ENCODE results near the gene PIK3R6. TPM values are rescaled to one million over a fixed set of nuclear protein-coding genes. Genes with fewer than 3 reads are reported as not detected.
A peak's percentile ranks its signal among the peaks of the same experiment; 100 is the strongest.

PIK3R6 gene
- total and polyA plus RNA-seq, 4 experiments from 2014 or later: 0.13 to 0.47 (median 0.21) TPM

DNA sequence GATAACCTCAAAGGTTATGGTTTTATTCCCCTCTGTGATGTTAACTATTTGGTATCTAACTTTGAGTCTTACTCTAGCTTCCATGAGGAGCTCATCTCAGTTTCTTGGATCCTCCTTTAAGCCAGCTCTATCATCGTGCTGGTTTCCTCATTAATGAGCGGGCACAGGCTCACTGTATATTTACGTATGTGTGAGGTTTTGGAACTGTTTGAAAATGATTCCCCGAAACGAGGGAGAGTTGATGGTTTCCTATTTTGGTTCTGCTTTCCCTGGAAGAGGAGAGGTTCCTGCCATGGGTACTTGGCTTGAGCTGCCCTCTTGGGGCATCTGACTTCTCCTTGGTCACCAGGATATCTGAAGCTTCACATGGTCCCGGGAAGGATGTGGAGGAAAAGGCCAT lies 32.7 kb upstream of the PIK3R6 start:
- ChIA-PET POLR2A (ENCODE audit: partially characterized antibody) (interaction anchor here (0.9 to 5.9 kb wide), 9 partner anchors 8 to 63 kb away, joined by 3 to 89 read pairs (median 6); partner anchors contain the start of gene PIK3R5), CTCF (ENCODE audit: partially characterized antibody) (interaction anchor here (0.8 to 5.7 kb wide), 9 partner anchors 10 to 160 kb away, joined by 3 to 39 read pairs (median 8); partner anchors contain the start of gene PIK3R5)
- no peak for DNase-seq
- Histone ChIP-seq H3K27me3 (ENCODE audit: insufficient read depth, low read length) (no peaks in the 10 kb centered on the region), H3K27ac (ENCODE audit: low read depth, low read length) (peak overlapping the region; percentile 82), H3K9me3 (ENCODE audit: control insufficient read depth in 1 of 2, low read length in 2 of 2) (no peaks in the 10 kb centered on the region), H3K4me3 (ENCODE audit: low read length in 2 of 2) (no peak overlapping the region), H3K4me1 (ENCODE audit: insufficient read depth, low read length) (peaks cover 66% of the 10 kb centered on the region), H3K36me3 (ENCODE audit: insufficient read depth, low read length) (peaks cover 48% of the 10 kb centered on the region)
- Mint-ChIP-seq H3K4me3 (peak overlapping the region in 7 of 8 donors; percentile 2 to 86 (median 66)), H3K9me3 (peaks cover 0 to 2% (median 0%) of the 10 kb centered on the region in 8 donors), H3K36me3 (peaks cover 63 to 76% of the 10 kb centered on the region in 2 donors), H3K27me3 (no peaks in the 10 kb centered on the region), H3K27ac (peak overlapping the region; percentile 96 to 100 (median 98)), H3K4me1 (peaks cover 56 to 78% (median 70%) of the 10 kb centered on the region in 4 donors)
- intact Hi-C loops (cut with micrococcal nuclease): no loop called here

DNA sequence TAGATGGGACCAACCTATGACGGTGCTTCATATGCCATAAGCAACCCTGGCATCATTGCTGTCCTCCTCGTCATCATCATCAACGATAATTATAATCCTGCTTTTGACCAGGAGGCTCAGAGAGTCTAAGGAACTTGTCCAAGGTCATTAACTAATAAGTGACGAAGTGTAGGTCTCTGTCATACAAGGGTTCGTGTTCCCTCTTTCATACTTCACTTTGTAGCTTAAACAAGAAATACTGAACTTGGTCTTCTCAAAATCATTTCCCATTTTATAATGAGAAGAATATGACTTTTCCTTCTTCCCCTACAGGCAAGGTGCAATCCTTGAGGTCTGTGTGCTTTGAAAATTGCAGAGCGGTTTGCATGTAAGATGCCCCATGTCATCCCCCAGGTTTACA lies 31.2 kb upstream of the PIK3R6 start:
- Mint-ChIP-seq H3K27ac (peak overlapping the region; percentile 96 to 100 (median 98)), H3K27me3 (no peaks in the 10 kb centered on the region), H3K4me1 (peaks cover 59 to 77% (median 72%) of the 10 kb centered on the region in 4 donors), H3K4me3 (peak overlapping the region; percentile 56 to 86 (median 82)), H3K36me3 (peaks cover 54 to 67% of the 10 kb centered on the region in 2 donors), H3K9me3 (peaks cover 0 to 2% (median 0%) of the 10 kb centered on the region in 8 donors)
- ChIA-PET CTCF (ENCODE audit: partially characterized antibody) (interaction anchor here (1.2 to 5.7 kb wide), 6 partner anchors 12 to 98 kb away, joined by 4 to 39 read pairs (median 10); partner anchors contain the start of gene PIK3R5), POLR2A (ENCODE audit: partially characterized antibody) (interaction anchor here (1.2 to 5.9 kb wide), 11 partner anchors 8 to 516 kb away, joined by 3 to 89 read pairs (median 5); partner anchors contain the start of gene PIK3R5)
- peak overlapping the region in 1 of 2 donors; percentile 2 for H3K4me3 ChIP-seq (ENCODE audit: low read length in 2 of 2)
- DNase-seq: no peak
- H3K27me3 ChIP-seq (ENCODE audit: insufficient read depth, low read length): no peaks in the 10 kb centered on the region
- peaks cover 34% of the 10 kb centered on the region for H3K36me3 ChIP-seq (ENCODE audit: insufficient read depth, low read length)
- H3K9me3 ChIP-seq (ENCODE audit: control insufficient read depth in 1 of 2, low read length in 2 of 2): no peaks in the 10 kb centered on the region
- peak overlapping the region; percentile 82 for H3K27ac ChIP-seq (ENCODE audit: low read depth, low read length)
- H3K4me1 ChIP-seq (ENCODE audit: insufficient read depth, low read length): peaks cover 75% of the 10 kb centered on the region
- intact Hi-C loops (cut with micrococcal nuclease): loop anchor here (1.0 to 2.0 kb wide), 2 partner anchors 67 to 100 kb away; partner anchors contain the start of gene PIK3R5

GRCh38 chr17:8898126-8898525 lies 30.7 kb upstream of the PIK3R6 start:
- H3K36me3 ChIP-seq (ENCODE audit: insufficient read depth, low read length): peaks cover 39% of the 10 kb centered on the region
- peaks cover 0 to 2% (median 0%) of the 10 kb centered on the region in 8 donors for H3K9me3 Mint-ChIP-seq
- peaks cover 55 to 67% of the 10 kb centered on the region in 2 donors for H3K36me3 Mint-ChIP-seq
- H3K27me3 ChIP-seq (ENCODE audit: insufficient read depth, low read length): no peaks in the 10 kb centered on the region
- peak overlapping the region; percentile 96 to 100 (median 98) for H3K27ac Mint-ChIP-seq
- DNase-seq: no peak
- peak overlapping the region; percentile 82 for H3K27ac ChIP-seq (ENCODE audit: low read depth, low read length)
- peak overlapping the region in 7 of 8 donors; percentile 27 to 86 (median 80) for H3K4me3 Mint-ChIP-seq
- H3K4me1 Mint-ChIP-seq: peaks cover 59 to 79% (median 72%) of the 10 kb centered on the region in 4 donors
- no peaks in the 10 kb centered on the region for H3K9me3 ChIP-seq (ENCODE audit: control insufficient read depth in 1 of 2, low read length in 2 of 2)
- intact Hi-C loops (cut with micrococcal nuclease): loop anchor here (2.0 kb wide), 1 partner anchor 101 kb away; no protein-coding TSS in a partner anchor
- peak overlapping the region in 1 of 2 donors; percentile 2 for H3K4me3 ChIP-seq (ENCODE audit: low read length in 2 of 2)
- ChIA-PET POLR2A (ENCODE audit: partially characterized antibody) (interaction anchor here (1.3 to 5.9 kb wide), 7 partner anchors 8 to 65 kb away, joined by 3 to 89 read pairs (median 19); partner anchors contain the start of gene PIK3R5), CTCF (ENCODE audit: partially characterized antibody) (interaction anchor here (1.2 to 5.7 kb wide), 4 partner anchors 55 to 99 kb away, joined by 4 to 39 read pairs (median 12); partner anchors contain the start of gene PIK3R5)
- H3K27me3 Mint-ChIP-seq: no peaks in the 10 kb centered on the region
- H3K4me1 ChIP-seq (ENCODE audit: insufficient read depth, low read length): peaks cover 75% of the 10 kb centered on the region

GRCh38 chr17:8896641-8897635 lies 29.5 kb upstream of the PIK3R6 start:
- H3K36me3 ChIP-seq (ENCODE audit: insufficient read depth, low read length): peaks cover 51% of the 10 kb centered on the region
- Mint-ChIP-seq H3K27me3 (no peaks in the 10 kb centered on the region), H3K9me3 (peaks cover 0 to 2% (median 0%) of the 10 kb centered on the region in 8 donors), H3K4me1 (peaks cover 64 to 88% (median 76%) of the 10 kb centered on the region in 4 donors), H3K36me3 (peaks cover 66 to 74% of the 10 kb centered on the region in 2 donors), H3K27ac (peak overlapping the region; percentile 92 to 98 (median 97)), H3K4me3 (peak overlapping the region in 6 of 8 donors; percentile 1 to 86 (median 50))
- DNase-seq: no peak
- POLR2A ChIA-PET (ENCODE audit: partially characterized antibody): interaction anchor here (4.0 to 5.9 kb wide), 2 partner anchors 56 to 61 kb away, joined by 30 to 53 read pairs; no protein-coding TSS in a partner anchor
- peaks cover 81% of the 10 kb centered on the region for H3K4me1 ChIP-seq (ENCODE audit: insufficient read depth, low read length)
- intact Hi-C loops (cut with micrococcal nuclease): no loop called here
- no peak overlapping the region for H3K27ac ChIP-seq (ENCODE audit: low read depth, low read length)
- CTCF ChIA-PET (ENCODE audit: partially characterized antibody): interaction anchor here (1.3 to 2.4 kb wide), 4 partner anchors 39 to 68 kb away, joined by 3 to 14 read pairs (median 5); partner anchors contain the start of gene PIK3R5
- H3K4me3 ChIP-seq (ENCODE audit: low read length in 2 of 2): no peak overlapping the region
- no peaks in the 10 kb centered on the region for H3K9me3 ChIP-seq (ENCODE audit: control insufficient read depth in 1 of 2, low read length in 2 of 2)
- no peaks in the 10 kb centered on the region for H3K27me3 ChIP-seq (ENCODE audit: insufficient read depth, low read length)

GRCh38 chr17:8896087-8896486 lies 28.6 kb upstream of the PIK3R6 start:
- peaks cover 62 to 69% of the 10 kb centered on the region in 2 donors for H3K36me3 Mint-ChIP-seq
- no peaks in the 10 kb centered on the region for H3K27me3 Mint-ChIP-seq
- H3K4me3 Mint-ChIP-seq: peak overlapping the region in 6 of 8 donors; percentile 4 to 44 (median 22)
- no peaks in the 10 kb centered on the region for H3K9me3 ChIP-seq (ENCODE audit: control insufficient read depth in 1 of 2, low read length in 2 of 2)
- H3K27ac Mint-ChIP-seq: peak overlapping the region; percentile 75 to 98 (median 97)
- H3K27ac ChIP-seq (ENCODE audit: low read depth, low read length): no peak overlapping the region
- intact Hi-C loops (cut with micrococcal nuclease): no loop called here
- ChIA-PET CTCF (ENCODE audit: partially characterized antibody) (interaction anchor here (0.7 to 2.7 kb wide), 10 partner anchors 28 to 110 kb away, joined by 3 to 20 read pairs (median 3); partner anchors contain the start of genes PIK3R5 and PIK3R6), POLR2A (ENCODE audit: partially characterized antibody) (interaction anchor here (1.4 kb wide), 1 partner anchor 10 kb away, joined by 4 read pairs; no protein-coding TSS in a partner anchor)
- DNase-seq: no peak
- H3K4me3 ChIP-seq (ENCODE audit: low read length in 2 of 2): no peak overlapping the region
- H3K4me1 ChIP-seq (ENCODE audit: insufficient read depth, low read length): peaks cover 72% of the 10 kb centered on the region
- peaks cover 0 to 2% (median 0%) of the 10 kb centered on the region in 8 donors for H3K9me3 Mint-ChIP-seq
- H3K4me1 Mint-ChIP-seq: peaks cover 59 to 79% (median 69%) of the 10 kb centered on the region in 4 donors
- H3K36me3 ChIP-seq (ENCODE audit: insufficient read depth, low read length): peaks cover 50% of the 10 kb centered on the region
- no peaks in the 10 kb centered on the region for H3K27me3 ChIP-seq (ENCODE audit: insufficient read depth, low read length)

DNA sequence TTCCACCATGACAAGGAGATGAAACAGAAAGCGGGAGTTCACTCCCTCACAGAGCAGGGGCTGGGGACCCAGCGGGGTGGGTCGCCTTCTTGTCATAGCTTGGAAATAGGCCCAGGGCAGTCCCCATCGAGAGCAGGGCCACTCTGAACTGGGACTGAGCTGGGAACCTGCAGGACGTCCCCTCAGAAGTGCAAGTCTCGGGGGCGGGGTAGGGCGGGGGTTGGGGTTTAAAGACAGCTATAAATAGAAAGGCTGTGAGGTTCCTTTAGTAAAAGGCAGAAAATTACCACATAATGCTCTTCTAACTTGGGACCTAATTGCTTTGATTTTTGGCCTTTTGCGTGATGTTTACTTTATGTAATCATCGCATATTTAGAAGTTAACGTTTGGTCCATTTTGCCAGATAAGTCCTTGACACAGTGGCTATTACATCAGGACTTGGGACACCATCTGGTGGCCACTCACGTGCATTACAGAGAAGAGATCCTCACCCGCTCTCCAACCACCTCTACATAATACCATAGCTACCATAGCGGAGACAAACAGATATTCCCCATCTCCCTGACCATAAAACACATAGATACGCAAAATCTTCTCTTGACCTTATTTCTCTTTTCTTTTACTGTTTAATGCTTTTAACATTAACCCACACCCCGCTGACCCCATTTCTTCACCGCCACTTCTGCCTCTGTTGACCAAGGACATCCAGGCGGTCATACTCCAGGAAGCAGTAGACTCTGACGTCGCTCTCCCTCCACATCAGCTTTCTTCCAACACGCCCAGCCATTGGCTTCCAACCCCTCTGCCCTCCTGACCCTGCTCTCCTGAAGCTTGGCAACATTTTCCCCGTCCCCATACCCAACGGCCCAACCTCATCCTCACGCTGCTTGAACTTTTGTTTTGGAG lies 27.5 kb upstream of the PIK3R6 start:
- H3K36me3 Mint-ChIP-seq: peaks cover 62 to 67% of the 10 kb centered on the region in 2 donors
- DNase-seq: peak in 4 of 5 donors; percentile 45 to 46 (median 46)
- no peak overlapping the region for H3K4me3 ChIP-seq (ENCODE audit: low read length in 2 of 2)

More for the DNA sequence above, 27.5 kb upstream of the PIK3R6 start:
- peak overlapping the region; percentile 56 to 98 (median 92) for H3K27ac Mint-ChIP-seq
- H3K4me3 Mint-ChIP-seq: peak overlapping the region in 7 of 8 donors; percentile 12 to 44 (median 33)
- peaks cover 61% of the 10 kb centered on the region for H3K4me1 ChIP-seq (ENCODE audit: insufficient read depth, low read length)
- CTCF ChIA-PET (ENCODE audit: partially characterized antibody): interaction anchor here (0.7 to 2.7 kb wide), 27 partner anchors 14 to 835 kb away, joined by 3 to 27 read pairs (median 3); partner anchors contain the start of genes PIK3R5 and PIK3R6
- H3K27me3 ChIP-seq (ENCODE audit: insufficient read depth, low read length): no peaks in the 10 kb centered on the region
- peaks cover 0 to 2% (median 0%) of the 10 kb centered on the region in 8 donors for H3K9me3 Mint-ChIP-seq
- POLR2A ChIA-PET (ENCODE audit: partially characterized antibody): interaction anchor here (0.7 to 1.8 kb wide), 6 partner anchors 9 to 71 kb away, joined by 3 to 4 read pairs (median 4); partner anchors contain the start of gene PIK3R5
- H3K36me3 ChIP-seq (ENCODE audit: insufficient read depth, low read length): peaks cover 60% of the 10 kb centered on the region
- intact Hi-C loops (cut with micrococcal nuclease): loop anchor here (1.0 kb wide), 1 partner anchor 141 kb away; no protein-coding TSS in a partner anchor
- peaks cover 51 to 68% (median 58%) of the 10 kb centered on the region in 4 donors for H3K4me1 Mint-ChIP-seq
- H3K9me3 ChIP-seq (ENCODE audit: control insufficient read depth in 1 of 2, low read length in 2 of 2): no peaks in the 10 kb centered on the region
- no peak overlapping the region for H3K27ac ChIP-seq (ENCODE audit: low read depth, low read length)
- no peaks in the 10 kb centered on the region for H3K27me3 Mint-ChIP-seq
